K562 (cell line): ENCODE measurements around the gene DCAF4L1. TPM values are rescaled to one million over a fixed set of nuclear protein-coding genes. Genes with fewer than 3 reads are reported as not detected.

Experiments
- BRD4 ChIP-seq: fragments of 200-600 bp; sonication (generic); IDR thresholded peaks from 2 replicates; pipeline ENCODE4 v1.6.1; 2017; ENCODE audit warnings: inconsistent platforms
- CCNT2 ChIP-seq: IDR thresholded peaks from 2 replicates; pipeline ENCODE4 v1.6.1; 2011; ENCODE audit warnings: borderline replicate concordance, low read depth, mild to moderate bottlenecking, moderate library complexity, mixed read lengths, low read length; ENCODE audit not compliant: insufficient read length; ENCODE audit errors: extremely low read depth
- DPF2 ChIP-seq: fragments of 450-650 bp; IDR thresholded peaks from 2 replicates; pipeline ENCODE4 v1.6.1; 2016
- FOXJ2 ChIP-seq: fragments of 200-800 bp; sonication (Bioruptor generic); IDR thresholded peaks from 2 replicates; pipeline ENCODE4 v1.6.1; 2016; ENCODE audit warnings: missing genetic modification characterization, missing compliant biosample characterization
- FOXK2 ChIP-seq, 2 experiments: fragments of 450-650 bp; IDR thresholded peaks in 1 of 2; conservative IDR thresholded peaks in 1 of 2; 2 replicates each; pipeline ENCODE4 v1.6.1; 2016; ENCODE audit warnings: low read depth in 2 of 2, mild to moderate bottlenecking in 1 of 2
- GATA2 ChIP-seq: sonication (generic); formaldehyde crosslinking; IDR thresholded peaks from 2 replicates; pipeline ENCODE4 v1.4.0; 2020; ENCODE audit warnings: mild to moderate bottlenecking, missing genetic modification reagents
- GTF2E2 ChIP-seq: fragments of 200-800 bp; sonication (Bioruptor generic); IDR thresholded peaks from 2 replicates; pipeline ENCODE4 v1.6.1; 2016; ENCODE audit warnings: missing genetic modification characterization, missing compliant biosample characterization
- HOXB6 ChIP-seq: fragments of 250-450 bp; sonication (Bioruptor Pico); IDR thresholded peaks from 2 replicates; pipeline ENCODE4 v1.5.1; 2022; ENCODE audit warnings: mild to moderate bottlenecking, borderline replicate concordance
- IRF2 ChIP-seq: sonication (generic); formaldehyde crosslinking; IDR thresholded peaks from 2 replicates; pipeline ENCODE4 v1.8.1; 2022; ENCODE audit warnings: mild to moderate bottlenecking, missing genetic modification reagents
- KDM2B ChIP-seq: fragments of 250-450 bp; sonication (Bioruptor Pico); IDR thresholded peaks from 2 replicates; pipeline ENCODE4 v1.8.0; 2021; ENCODE audit warnings: mild to moderate bottlenecking, moderate library complexity
- NEUROD1 ChIP-seq: fragments of 150-350 bp; IDR thresholded peaks from 2 replicates; pipeline ENCODE4 v1.6.1; 2014; ENCODE audit warnings: borderline replicate concordance, low read length, low read depth; ENCODE audit not compliant: partially characterized antibody
- NR2C1 ChIP-seq, 2 experiments: fragments of 450-650 bp; IDR thresholded peaks; 2 replicates each; pipeline ENCODE4 v1.6.1; 2017; ENCODE audit warnings: mild to moderate bottlenecking in 2 of 2, antibody characterized with exemption in 1 of 2, inconsistent platforms in 1 of 2, missing compliant biosample characterization in 1 of 2, missing genetic modification characterization in 1 of 2
- PHF21A ChIP-seq: fragments of 450-650 bp; IDR thresholded peaks from 2 replicates; pipeline ENCODE4 v1.6.1; 2017; ENCODE audit warnings: low read depth, borderline replicate concordance
- POLR2H ChIP-seq: IDR thresholded peaks from 2 replicates; pipeline ENCODE4 v1.6.1; 2016; ENCODE audit warnings: missing genetic modification characterization, low read depth, mild to moderate bottlenecking, control low read depth, missing compliant biosample characterization, moderate library complexity
- RNF2 ChIP-seq: sonication (generic); IDR thresholded peaks from 2 replicates; pipeline ENCODE4 v1.6.1; 2016
- SETDB1 ChIP-seq: IDR thresholded peaks from one replicate; pipeline ENCODE4 v1.6.1; 2012; ENCODE audit warnings: low read length, control low read depth, inconsistent platforms
- SRF ChIP-seq, 2 experiments: fragments of 250-450, 450-650 bp in 1 of 2; sonication (Bioruptor Pico) in 1 of 2; sonication (generic) in 1 of 2; formaldehyde crosslinking; IDR thresholded peaks; 2 replicates each; pipeline versions ENCODE4 v1.5.0 to v1.5.1; 2020 to 2022; ENCODE audit warnings: mild to moderate bottlenecking in 1 of 2, missing genetic modification reagents in 1 of 2
- STAT5B ChIP-seq: fragments of 250-450 bp; sonication (Bioruptor Pico); IDR thresholded peaks from 2 replicates; pipeline ENCODE4 v1.8.0; 2021; ENCODE audit warnings: mild to moderate bottlenecking, inconsistent platforms
- TGIF2 ChIP-seq: sonication (generic); formaldehyde crosslinking; IDR thresholded peaks from 2 replicates; pipeline ENCODE4 v1.8.1; 2022; ENCODE audit warnings: mild to moderate bottlenecking, missing genetic modification reagents, moderate library complexity
- ZBTB1 ChIP-seq: sonication (generic); formaldehyde crosslinking; IDR thresholded peaks from 2 replicates; pipeline ENCODE4 v1.8.1; 2023; ENCODE audit warnings: missing genetic modification reagents, low read depth, mild to moderate bottlenecking, borderline replicate concordance
- ZFX ChIP-seq: sonication (generic); formaldehyde crosslinking; IDR thresholded peaks from 2 replicates; pipeline ENCODE4 v1.8.0; 2022; ENCODE audit warnings: mild to moderate bottlenecking, missing genetic modification reagents, moderate library complexity
- ZKSCAN8 ChIP-seq: fragments of 200-800 bp; sonication (Bioruptor generic); IDR thresholded peaks from 2 replicates; pipeline ENCODE4 v1.6.1; 2016; ENCODE audit warnings: missing genetic modification characterization, missing compliant biosample characterization
- ZNF212 ChIP-seq: fragments of 450-650 bp; formaldehyde crosslinking; IDR thresholded peaks from 2 replicates; pipeline ENCODE4 v1.4.0; 2020; ENCODE audit warnings: mild to moderate bottlenecking
- ZNF395 ChIP-seq: fragments of 200-800 bp; sonication (Bioruptor generic); IDR thresholded peaks from 2 replicates; pipeline ENCODE4 v1.6.1; 2017; ENCODE audit warnings: missing genetic modification characterization, missing compliant biosample characterization
- polyA plus RNA-seq, 8 experiments: library from polyadenylated mRNA; depleted of rRNA in 4 of 8; stranded (reverse) in 5 of 8; unstranded in 3 of 8; fragments of >200 nt; fragmentation: Nextera tagmentation in 2 of 8; fragmentation: Illumina TruSeq in 1 of 8; extraction: Ambion mirVana in 2 of 8; extraction: Trizol in 1 of 8; gene quantifications; 2 replicates each; pipeline versions ENCODE4 v1.2.1 to v1.2.3, GENCODE V29; 2011 to 2014; ENCODE audit warnings: inconsistent platforms in 1 of 8, missing spikeins in 1 of 8
- total RNA-seq, 7 experiments: library from RNA; depleted of rRNA in 6 of 7; stranded (reverse); fragments of >200 nt in 6 of 7; fragmentation: Illumina TruSeq in 2 of 7; extraction: Trizol in 2 of 7; gene quantifications; 2 replicates each; pipeline versions ENCODE4 v1.2.1 to v1.2.3, GENCODE V29; 2011 to 2021; ENCODE audit warnings: low replicate concordance in 1 of 7
- TF ChIP-seq, protein P1 (sequence below): fragments of 450-650 bp; conservative IDR thresholded peaks from 2 replicates; pipeline ENCODE4 v1.6.1; 2016; ENCODE audit warnings: missing genetic modification characterization, low read depth, mild to moderate bottlenecking, control low read depth, missing compliant biosample characterization
- TF ChIP-seq, protein P2 (sequence below): fragments of 450-650 bp; IDR thresholded peaks from 2 replicates; pipeline ENCODE4 v1.6.1; 2017; ENCODE audit warnings: antibody characterized with exemption

Gene DCAF4L1
- total and polyA plus RNA-seq, 9 of the 15 experiments (the other 6 are each of a cell fraction or from before 2014, with no cell fraction given), result 0.17 to 0.64 (median 0.36) TPM

- TF ChIP-seq POLR2H (tag) (0 out of 2 replicates have a peak, but pooled peaks have one; percentile 1), ZNF395 (0 out of 2 replicates have a peak, but pooled peaks have one; percentile 69), ZKSCAN8 (no peak), BRD4 (no peak), GTF2E2 (tag) (0 out of 2 replicates have a peak, but pooled peaks have one; percentile 12), HOXB6 (CRISPR knock-in tag) (no peak), ZFX (peak; percentile 27), CCNT2 (no peak), FOXJ2 (no peak), NEUROD1 (no peak), KDM2B (CRISPR knock-in tag) (no peak), DPF2 (no peak), SRF (CRISPR knock-in tag; IDR thresholded peaks at IDR 0.05) (no peak), NR2C1 (IDR thresholded peaks at IDR 0.05) (no peak), NR2C1 (tag; IDR thresholded peaks at IDR 0.05) (no peak), RNF2 (peak; percentile 32; the same call in 1 of the 2 replicates), ZBTB1 (no peak), ZNF212 (CRISPR knock-in tag) (no peak), IRF2 (CRISPR knock-in tag) (no peak), SETDB1 (no peak), TGIF2 (CRISPR knock-in tag) (no peak), FOXK2 (conservative IDR thresholded peaks at IDR 0.05 in 1 of 2, IDR thresholded peaks at IDR 0.05 in 1 of 2; ENCODE audit: low read depth in 2 of 2) (0 out of 4 replicates have a peak, but pooled peaks of 1 of the 2 experiments have one; percentile 38), GATA2 (CRISPR knock-in tag) (peak; percentile 23; the same call in 1 of the 2 replicates), PHF21A (no peak), STAT5B (CRISPR knock-in tag) (no peak)
- TF ChIP-seq, protein P1, sequence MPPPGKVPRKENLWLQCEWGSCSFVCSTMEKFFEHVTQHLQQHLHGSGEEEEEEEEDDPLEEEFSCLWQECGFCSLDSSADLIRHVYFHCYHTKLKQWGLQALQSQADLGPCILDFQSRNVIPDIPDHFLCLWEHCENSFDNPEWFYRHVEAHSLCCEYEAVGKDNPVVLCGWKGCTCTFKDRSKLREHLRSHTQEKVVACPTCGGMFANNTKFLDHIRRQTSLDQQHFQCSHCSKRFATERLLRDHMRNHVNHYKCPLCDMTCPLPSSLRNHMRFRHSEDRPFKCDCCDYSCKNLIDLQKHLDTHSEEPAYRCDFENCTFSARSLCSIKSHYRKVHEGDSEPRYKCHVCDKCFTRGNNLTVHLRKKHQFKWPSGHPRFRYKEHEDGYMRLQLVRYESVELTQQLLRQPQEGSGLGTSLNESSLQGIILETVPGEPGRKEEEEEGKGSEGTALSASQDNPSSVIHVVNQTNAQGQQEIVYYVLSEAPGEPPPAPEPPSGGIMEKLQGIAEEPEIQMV (tag), result no peak
- TF ChIP-seq, protein P2, sequence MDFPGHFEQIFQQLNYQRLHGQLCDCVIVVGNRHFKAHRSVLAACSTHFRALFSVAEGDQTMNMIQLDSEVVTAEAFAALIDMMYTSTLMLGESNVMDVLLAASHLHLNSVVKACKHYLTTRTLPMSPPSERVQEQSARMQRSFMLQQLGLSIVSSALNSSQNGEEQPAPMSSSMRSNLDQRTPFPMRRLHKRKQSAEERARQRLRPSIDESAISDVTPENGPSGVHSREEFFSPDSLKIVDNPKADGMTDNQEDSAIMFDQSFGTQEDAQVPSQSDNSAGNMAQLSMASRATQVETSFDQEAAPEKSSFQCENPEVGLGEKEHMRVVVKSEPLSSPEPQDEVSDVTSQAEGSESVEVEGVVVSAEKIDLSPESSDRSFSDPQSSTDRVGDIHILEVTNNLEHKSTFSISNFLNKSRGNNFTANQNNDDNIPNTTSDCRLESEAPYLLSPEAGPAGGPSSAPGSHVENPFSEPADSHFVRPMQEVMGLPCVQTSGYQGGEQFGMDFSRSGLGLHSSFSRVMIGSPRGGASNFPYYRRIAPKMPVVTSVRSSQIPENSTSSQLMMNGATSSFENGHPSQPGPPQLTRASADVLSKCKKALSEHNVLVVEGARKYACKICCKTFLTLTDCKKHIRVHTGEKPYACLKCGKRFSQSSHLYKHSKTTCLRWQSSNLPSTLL, result no peak
Observed at GRCh38 chr4:41935652-41936021, 45.9 kb upstream of the DCAF4L1 start (continued).
